ENCODE results near the gene LGALS3. TPM values are rescaled to one million over a fixed set of nuclear protein-coding genes. Genes with fewer than 3 reads are reported as not detected.
A peak's percentile ranks its signal among the peaks of the same experiment; 100 is the strongest.

Gene LGALS3
- total and polyA plus RNA-seq, 12 donors = 119 to 308 (median 198) TPM

- Histone ChIP-seq H3K36me3 (no peaks in the 10 kb centered on the region), H3K9me3 (no peaks in the 10 kb centered on the region), H3K4me3 (no peak overlapping the region), H3K27me3 (no peaks in the 10 kb centered on the region), H3K27ac (no peak overlapping the region), H3K4me1 (peaks cover 0 to 25% (median 6%) of the 10 kb centered on the region in 9 donors)
- TF ChIP-seq CTCF (IDR thresholded peaks at IDR 0.05) = no peak
- DNase-seq (no peak), ATAC-seq (no peak)
- intact Hi-C loops (cut with DNase I) = no loop called here
- WGBS, 2 donors = 61 to 65% methylated on average over 4 of the region's 4 CpGs
Observed at GRCh38 chr14:55188686-55189295, 59.7 kb downstream of the LGALS3 start.

- DNase-seq (no peak), ATAC-seq (no peak)
- no peak for TF ChIP-seq CTCF (IDR thresholded peaks at IDR 0.05)
- H3K9me3 ChIP-seq = no peaks in the 10 kb centered on the region
- WGBS, 2 donors = 3 to 10% methylated on average over 8 of the region's 8 CpGs
- intact Hi-C loops (cut with DNase I) = no loop called here
- H3K4me3 ChIP-seq = peak overlapping the region in 9 of 10 donors; percentile 39 to 78 (median 59)
- H3K27ac ChIP-seq = no peak overlapping the region
- no peaks in the 10 kb centered on the region for H3K27me3 ChIP-seq
- no peaks in the 10 kb centered on the region for H3K36me3 ChIP-seq
- H3K4me1 ChIP-seq = peaks cover 0 to 25% (median 6%) of the 10 kb centered on the region in 9 donors
Observed at GRCh38 chr14:55190906-55191202, 61.8 kb downstream of the LGALS3 start.

- no peak for TF ChIP-seq CTCF (IDR thresholded peaks at IDR 0.05)
- intact Hi-C loops (cut with DNase I) = no loop called here
Observed at GRCh38 chr14:55191203-55192053, 62.4 kb downstream of the LGALS3 start, which contains the start of gene DLGAP5. TSS of gene DLGAP5 (minus strand) at chr14:55191585. CDS start at chr14:55189179, 2,406 bp downstream.

GRCh38 chr14:55192054-55192621 is 63.1 kb downstream of the LGALS3 start:
- Histone ChIP-seq H3K36me3 (no peaks in the 10 kb centered on the region), H3K4me1 (peaks cover 0 to 25% (median 6%) of the 10 kb centered on the region in 9 donors), H3K27ac (peak overlapping the region in 8 of 10 donors; percentile 40 to 76 (median 53)), H3K4me3 (peak overlapping the region; percentile 35 to 78 (median 59)), H3K27me3 (no peaks in the 10 kb centered on the region), H3K9me3 (no peaks in the 10 kb centered on the region)
- DNase-seq = no peak
- ATAC-seq = no peak
- intact Hi-C loops (cut with DNase I) = no loop called here
- TF ChIP-seq CTCF (IDR thresholded peaks at IDR 0.05) = no peak
- WGBS, 2 donors = 62 to 65% methylated on average over 11 of the region's 11 CpGs

More at GRCh38 chr14:55191203-55192053, 62.4 kb downstream of the LGALS3 start, which contains the start of gene DLGAP5:
- peak within 1 kb of the TSS in 8 of 10 donors; percentile 40 to 76 (median 53) for H3K27ac ChIP-seq
- no peaks in the 10 kb centered on the region for H3K27me3 ChIP-seq
- DNase-seq = peak; percentile 88 to 94
- 2% methylated on average over 46 of the region's 46 CpGs for WGBS, 2 donors
- peaks cover 0 to 25% (median 6%) of the 10 kb centered on the region in 9 donors for H3K4me1 ChIP-seq
- ATAC-seq = peak; percentile 98 to 100 (median 99)
- H3K36me3 ChIP-seq = no peaks in the 10 kb centered on the region
- no peaks in the 10 kb centered on the region for H3K9me3 ChIP-seq
- peak within 1 kb of the TSS; percentile 35 to 78 (median 59) for H3K4me3 ChIP-seq

Measured in heart right ventricle (tissue), 16 donors.